IMR-90 (cell line): Measurements from ENCODE around the gene DENND1A. TPM values are rescaled to one million over a fixed set of nuclear protein-coding genes. Genes with fewer than 3 reads are reported as not detected.

Experiments
- ATAC-seq: fragments of 200-7000 bp; cut with Tn5 transposase; 2 replicates; pipeline ENCODE4 v1.9.1; 2020; ENCODE audit warnings: low read depth, mild to moderate bottlenecking, moderate library complexity
- BruUV-seq: library from RNA; stranded (reverse); fragments of 400-500 nt; replicated peaks from 2 replicates; lab custom pipeline; 2021; lab: Mats Ljungman, UMichigan
- CTCF ChIA-PET: fragments of 300-600 bp; formaldehyde crosslinking; extraction: SDS; loops from one replicate; lab custom pipeline; 2021; ENCODE audit warnings: antibody characterized with exemption; lab: Yijun Ruan, JAX
- POLR2A ChIA-PET: fragments of 300-600 bp; sonication (Branson Sonifier 250); formaldehyde crosslinking; loops from one replicate; lab custom pipeline; 2022; ENCODE audit warnings: antibody characterized with exemption; ENCODE audit not compliant: unreplicated experiment; lab: Charles Lee
- DNase-seq: peaks from one replicate; pipeline ENCODE4 v3.0.0; 2013
- H2AFZ ChIP-seq: replicated peaks from 2 replicates; pipeline ENCODE3; 2013; ENCODE audit warnings: low read length, mild to moderate bottlenecking; ENCODE audit not compliant: poor library complexity
- H2AK5ac ChIP-seq: 2 replicates; pipeline ENCODE4 v1.6.1; 2013; ENCODE audit warnings: low read depth, low read length, inconsistent platforms
- H2AK9ac ChIP-seq: replicated peaks from 2 replicates; pipeline ENCODE3; 2013; ENCODE audit warnings: mild to moderate bottlenecking, low read depth, low read length, moderate library complexity; ENCODE audit not compliant: poor library complexity
- H2BK120ac ChIP-seq: 2 replicates; pipeline ENCODE4 v1.6.1; 2013; ENCODE audit warnings: low read depth, low read length, inconsistent platforms
- H2BK15ac ChIP-seq: 3 replicates; pipeline ENCODE4 v1.6.1; 2013; ENCODE audit warnings: low read depth, low read length, inconsistent platforms
- H2BK20ac ChIP-seq: 2 replicates; pipeline ENCODE4 v1.6.1; 2013; ENCODE audit warnings: low read depth, mild to moderate bottlenecking, inconsistent platforms, low read length, moderate library complexity
- H2BK5ac ChIP-seq: 2 replicates; pipeline ENCODE4 v1.6.1; 2013; ENCODE audit warnings: mild to moderate bottlenecking, low read depth, low read length, inconsistent platforms; ENCODE audit not compliant: poor library complexity, severe bottlenecking
- H3K14ac ChIP-seq: replicated peaks from 2 replicates; pipeline ENCODE4 v1.6.1; 2013; ENCODE audit warnings: low read depth, low read length, inconsistent platforms
- H3K18ac ChIP-seq: 2 replicates; pipeline ENCODE4 v1.6.1; 2013; ENCODE audit warnings: low read depth, low read length, control low read depth
- H3K23ac ChIP-seq: 2 replicates; pipeline ENCODE4 v1.6.1; 2013; ENCODE audit warnings: low read depth, low read length, inconsistent platforms
- H3K27ac ChIP-seq: 2 replicates; pipeline ENCODE4 v1.5.1; 2013; ENCODE audit warnings: mild to moderate bottlenecking, control low read depth, low read length; ENCODE audit not compliant: insufficient read depth
- H3K27me3 ChIP-seq: 2 replicates; pipeline ENCODE4 v1.6.1; 2013; ENCODE audit warnings: low read length; ENCODE audit not compliant: control insufficient read depth, insufficient read depth
- H3K36me3 ChIP-seq: 2 replicates; pipeline ENCODE4 v1.6.1; 2013; ENCODE audit warnings: low read length, mixed read lengths; ENCODE audit not compliant: control insufficient read depth, insufficient read depth
- H3K4ac ChIP-seq: 2 replicates; pipeline ENCODE4 v1.6.1; 2013; ENCODE audit warnings: low read depth, low read length, inconsistent platforms
- H3K4me1 ChIP-seq: 2 replicates; pipeline ENCODE4 v1.6.1; 2013; ENCODE audit warnings: low read length, mixed read lengths; ENCODE audit not compliant: control insufficient read depth, insufficient read depth
- H3K4me2 ChIP-seq: 2 replicates; pipeline ENCODE4 v1.6.1; 2013; ENCODE audit warnings: low read depth, mild to moderate bottlenecking, control low read depth, low read length, moderate library complexity
- H3K4me3 ChIP-seq: 2 replicates; pipeline ENCODE4 v1.5.1; 2013; ENCODE audit warnings: low read depth, mild to moderate bottlenecking, control low read depth, low read length, moderate library complexity; ENCODE audit not compliant: insufficient read depth
- H3K56ac ChIP-seq: 2 replicates; pipeline ENCODE4 v1.6.1; 2013; ENCODE audit warnings: low read length, inconsistent platforms; ENCODE audit not compliant: insufficient read depth; ENCODE audit errors: extremely low read depth
- H3K79me1 ChIP-seq, 2 experiments: 2 replicates each; pipeline ENCODE4 v1.6.1; 2013; ENCODE audit warnings: low read length in 2 of 2, inconsistent platforms in 1 of 2, low read depth in 1 of 2
- H3K9ac ChIP-seq: 2 replicates; pipeline ENCODE4 v1.6.1; 2013; ENCODE audit warnings: low read depth, low read length, control low read depth
- H3K9me1 ChIP-seq: 2 replicates; pipeline ENCODE4 v1.6.1; 2013; ENCODE audit warnings: low read length, inconsistent platforms; ENCODE audit not compliant: insufficient read depth
- H3K9me3 ChIP-seq: 2 replicates; pipeline ENCODE4 v1.6.1; 2013; ENCODE audit warnings: low read length; ENCODE audit not compliant: control insufficient read depth, insufficient read depth
- H4K20me1 ChIP-seq: 2 replicates; pipeline ENCODE4 v1.6.1; 2013; ENCODE audit warnings: low read length, inconsistent platforms; ENCODE audit not compliant: insufficient read depth
- H4K5ac ChIP-seq: 2 replicates; pipeline ENCODE4 v1.6.1; 2013; ENCODE audit warnings: mild to moderate bottlenecking, low read depth, low read length, control low read depth
- H4K8ac ChIP-seq, 2 experiments: 2 replicates each; pipeline ENCODE4 v1.6.1; 2013; ENCODE audit warnings: low read depth in 2 of 2, low read length in 2 of 2, control low read depth in 1 of 2, inconsistent platforms in 1 of 2
- H4K91ac ChIP-seq: 2 replicates; pipeline ENCODE4 v1.6.1; 2013; ENCODE audit warnings: low read depth, low read length, inconsistent platforms; ENCODE audit not compliant: insufficient read depth
- BHLHE40 ChIP-seq: fragments of 150-350 bp; IDR thresholded peaks from 2 replicates; pipeline ENCODE4 v1.6.1; 2016; ENCODE audit warnings: mild to moderate bottlenecking, low read depth, low read length
- CEBPB ChIP-seq: IDR thresholded peaks from 2 replicates; pipeline ENCODE4 v1.6.1; 2012; ENCODE audit warnings: low read depth, low read length, improper control_type of control experiment
- MAFK ChIP-seq: IDR thresholded peaks from 2 replicates; pipeline ENCODE4 v1.6.1; 2012; ENCODE audit warnings: low read depth, low read length, improper control_type of control experiment
- RCOR1 ChIP-seq: IDR thresholded peaks from 2 replicates; pipeline ENCODE4 v1.6.1; 2012; ENCODE audit warnings: mild to moderate bottlenecking, low read length, improper control_type of control experiment; ENCODE audit not compliant: insufficient replicate concordance
- WGBS, 2 experiments: methylation state at CpG; one replicate each; pipeline versions ENCODE4 v1.1.5 to v1.1.7; 2013; ENCODE audit warnings: missing lambda C conversion rate in 2 of 2; ENCODE audit not compliant: insufficient read length in 1 of 2; ENCODE audit errors: extremely low coverage in 2 of 2; 5-methylcytosine and 5-hydroxymethylcytosine counted together
- dilution Hi-C: fragments of 300-500 bp; cut with HindIII; formaldehyde crosslinking; loops from one replicate; pipeline ENCODE4 v1.14.3; 2018; ENCODE audit warnings: low sequenced_read_pairs; ENCODE audit not compliant: unreplicated experiment
- in situ Hi-C: fragments of 300-500 bp; cut with MboI; formaldehyde crosslinking; loops from 3 replicates; pipeline ENCODE4 v1.14.3; 2019; ENCODE audit warnings: low sequenced_read_pairs, inconsistent platforms, mixed read lengths
- intact Hi-C: fragments of 100-400 bp; cut with micrococcal nuclease; formaldehyde crosslinking; loops from 2 replicates; pipeline ENCODE4 v1.10.0; 2022
- polyA plus RNA-seq, 3 experiments: library from polyadenylated mRNA; depleted of rRNA; stranded (reverse); fragments of >200 nt; gene quantifications; 2 replicates each; pipeline ENCODE4 v1.2.3, GENCODE V29; 2012; ENCODE audit warnings: low replicate concordance in 1 of 3
- total RNA-seq: library from RNA; depleted of rRNA; stranded (reverse); fragments of >200 nt; gene quantifications from 2 replicates; pipeline ENCODE4 v1.2.3, GENCODE V29; 2012

The DENND1A gene
- total and polyA plus RNA-seq, 2 of the 4 experiments (the other 2 are of a cell fraction): 21.4 to 27.6 TPM

DNA sequence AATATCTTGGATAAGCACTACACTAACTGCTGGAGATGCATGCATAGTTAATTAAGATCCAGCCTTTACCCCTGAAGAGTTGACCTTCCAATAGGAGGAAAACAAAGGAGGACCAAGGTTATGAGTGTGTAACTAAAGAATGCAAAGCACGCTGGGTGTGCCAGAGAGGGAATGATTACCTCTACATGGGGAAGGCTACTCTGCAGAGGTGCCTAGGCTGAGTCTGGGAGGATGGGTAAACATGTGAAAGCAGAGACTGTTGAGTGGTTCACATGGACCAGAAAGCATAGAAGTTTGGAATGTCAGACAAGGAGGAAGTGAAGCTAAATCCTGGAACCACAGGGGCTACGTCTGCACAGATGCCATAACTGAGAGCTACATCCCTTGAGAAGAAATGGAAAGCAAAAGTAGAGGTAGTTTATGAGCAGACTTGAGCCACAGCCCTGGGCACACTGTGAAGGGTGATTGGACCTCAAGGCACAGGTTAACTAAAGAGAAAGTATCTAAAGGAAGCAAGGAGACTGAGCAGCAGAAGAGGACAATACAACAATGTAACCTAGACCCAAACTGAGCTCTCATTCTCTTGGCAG lies 176.2 kb downstream of the DENND1A start:
- no TSS peak for BruUV-seq
- no peak overlapping the region for H3K4me2 ChIP-seq
- H3K79me1 ChIP-seq: no peaks in the 10 kb centered on the region; a peak in 1 of 4 replicates
- H3K27me3 ChIP-seq: no peaks in the 10 kb centered on the region
- H3K27ac ChIP-seq: no peak overlapping the region
- no peak overlapping the region for H3K9ac ChIP-seq
- intact Hi-C loops: no loop called here
- H2AK9ac ChIP-seq: no peak overlapping the region
- 100% methylated on average over 2 of the region's 2 CpGs; no CpG with 5 or more reads in 1 of the 2 experiments for WGBS, 2 experiments
- no peak overlapping the region for H3K18ac ChIP-seq
- H3K9me3 ChIP-seq: no peaks in the 10 kb centered on the region
- H2BK5ac ChIP-seq: no peak overlapping the region
- H2BK15ac ChIP-seq: no peak overlapping the region
- H3K4ac ChIP-seq: no peak overlapping the region
- no peak overlapping the region for H4K91ac ChIP-seq
- no peaks in the 10 kb centered on the region for H4K20me1 ChIP-seq
- no peak overlapping the region for H2BK20ac ChIP-seq
- no peak overlapping the region for H2AK5ac ChIP-seq
- CTCF ChIA-PET: no interaction called here
- H3K9me1 ChIP-seq: peaks cover 7% of the 10 kb centered on the region; the same call in 1 of the 2 replicates
- no peak overlapping the region for H3K23ac ChIP-seq
- in situ Hi-C loops: no loop called here
- ATAC-seq (no peak), DNase-seq (no peak)
- H3K4me3 ChIP-seq: no peak overlapping the region
- H2BK120ac ChIP-seq: no peak overlapping the region
- H2AFZ ChIP-seq: no peak overlapping the region
- dilution Hi-C loops: no loop called here
- 0 out of 2 replicates have a peak overlapping the region, but pooled peaks have one; percentile 18 for H3K14ac ChIP-seq
- TF ChIP-seq BHLHE40 (no peak), MAFK (no peak), RCOR1 (no peak), CEBPB (no peak)
- POLR2A ChIA-PET: no interaction called here
- 0 out of 2 replicates have a peak, but pooled peaks cover 1% of the 10 kb centered on the region for H3K36me3 ChIP-seq
- H3K56ac ChIP-seq: no peak overlapping the region
- H3K4me1 ChIP-seq: peaks cover 2% of the 10 kb centered on the region; the same call in 1 of the 2 replicates
- no peak overlapping the region for H4K5ac ChIP-seq
- H4K8ac ChIP-seq: no peak overlapping the region
